ENCODE results near the gene FAM171A1.
"Not testable (repeated sequence)": the region's sequence is repeated elsewhere in the genome, so short reads cannot be mapped to it uniquely, and the experiment has no call there.

The FAM171A1 gene

GRCh38 chr10:15220445-15220844 lies 150.6 kb downstream of the FAM171A1 start:
- Histone ChIP-seq H3K4me1 (ENCODE audit: control insufficient read depth, insufficient read depth, low read length) (no peaks in the 10 kb centered on the region), H3K9me3 (ENCODE audit: control insufficient read depth, low read length) (no peaks in the 10 kb centered on the region), H3K4me3 (ENCODE audit: insufficient read depth, low read depth, low read length) (no peak overlapping the region), H3K27ac (ENCODE audit: insufficient read depth, low read depth, low read length, poor library complexity, severe bottlenecking) (no peak overlapping the region), H3K36me3 (ENCODE audit: control insufficient read depth, insufficient read depth, low read length) (no peaks in the 10 kb centered on the region), H3K27me3 (ENCODE audit: control insufficient read depth, insufficient read depth, low read length, poor library complexity, severe bottlenecking) (no peaks in the 10 kb centered on the region)
- 90 to 93% methylated on average over 3 of the region's 3 CpGs for WGBS, 2 experiments

DNA sequence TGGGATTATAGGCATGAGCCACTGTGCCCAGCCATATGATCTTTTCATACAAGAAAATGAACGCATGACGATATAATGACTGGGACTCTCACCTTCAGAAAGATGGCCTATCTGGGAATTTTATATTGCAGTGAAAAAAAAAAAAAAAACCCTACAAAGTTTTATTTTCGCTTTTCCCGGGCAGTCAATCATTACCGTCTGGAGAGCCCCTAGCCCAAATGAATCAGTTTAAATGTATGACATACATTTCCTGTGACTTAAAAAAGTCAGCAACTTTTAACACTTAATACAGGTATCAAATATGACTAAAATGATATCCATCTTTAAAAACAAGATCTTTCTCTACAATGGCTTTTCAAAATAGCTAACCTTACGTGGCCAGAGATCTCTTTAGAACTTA lies 154.4 kb downstream of the FAM171A1 start:
- no peaks in the 10 kb centered on the region for H3K4me1 ChIP-seq (ENCODE audit: control insufficient read depth, insufficient read depth, low read length)
- 94 to 100% methylated on average over 2 to 5 of the region's 6 CpGs for WGBS, 2 experiments
- no peaks in the 10 kb centered on the region for H3K9me3 ChIP-seq (ENCODE audit: control insufficient read depth, low read length)
- H3K27ac ChIP-seq (ENCODE audit: insufficient read depth, low read depth, low read length, poor library complexity, severe bottlenecking), result no peak overlapping the region
- H3K27me3 ChIP-seq (ENCODE audit: control insufficient read depth, insufficient read depth, low read length, poor library complexity, severe bottlenecking), result no peaks in the 10 kb centered on the region
- H3K36me3 ChIP-seq (ENCODE audit: control insufficient read depth, insufficient read depth, low read length), result no peaks in the 10 kb centered on the region
- H3K4me3 ChIP-seq (ENCODE audit: insufficient read depth, low read depth, low read length), result no peak overlapping the region

GRCh38 chr10:15214237-15214636 lies 156.9 kb downstream of the FAM171A1 start:
- WGBS, 2 experiments, result 91 to 95% methylated on average over 17 of the region's 17 CpGs
- no peaks in the 10 kb centered on the region for H3K36me3 ChIP-seq (ENCODE audit: control insufficient read depth, insufficient read depth, low read length)
- no peak overlapping the region for H3K27ac ChIP-seq (ENCODE audit: insufficient read depth, low read depth, low read length, poor library complexity, severe bottlenecking)

DNA sequence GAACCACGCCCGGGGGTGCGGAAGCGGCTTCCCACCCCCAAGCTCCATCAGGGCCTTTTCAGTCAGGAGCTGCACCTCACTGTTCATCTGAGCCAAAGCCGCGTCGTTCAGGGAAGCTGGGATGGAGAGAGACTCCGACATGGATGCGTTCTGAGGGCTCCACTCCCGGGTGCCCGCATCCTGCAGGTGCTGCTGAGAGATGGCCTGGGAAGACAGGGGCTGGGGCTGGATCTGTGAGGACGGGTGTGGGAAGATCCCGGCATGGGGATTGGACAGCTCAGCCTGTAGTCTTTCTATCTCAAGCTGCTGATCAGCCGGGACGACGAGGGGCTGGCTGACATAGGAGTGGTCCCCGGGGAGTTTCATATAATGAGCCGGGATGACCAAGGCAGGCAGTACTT lies 157.6 kb downstream of the FAM171A1 start:
- Histone ChIP-seq H3K27ac (ENCODE audit: insufficient read depth, low read depth, low read length, poor library complexity, severe bottlenecking) (no peak overlapping the region), H3K9me3 (ENCODE audit: control insufficient read depth, low read length) (no peaks in the 10 kb centered on the region), H3K4me1 (ENCODE audit: control insufficient read depth, insufficient read depth, low read length) (no peaks in the 10 kb centered on the region), H3K36me3 (ENCODE audit: control insufficient read depth, insufficient read depth, low read length) (no peaks in the 10 kb centered on the region), H3K4me3 (ENCODE audit: insufficient read depth, low read depth, low read length) (no peak overlapping the region), H3K27me3 (ENCODE audit: control insufficient read depth, insufficient read depth, low read length, poor library complexity, severe bottlenecking) (no peaks in the 10 kb centered on the region)
- 95% methylated on average over 18 of the region's 18 CpGs for whole genome bisulfite sequencing, 2 experiments

More at GRCh38 chr10:15214237-15214636, 156.9 kb downstream of the FAM171A1 start:
- Histone ChIP-seq H3K4me1 (ENCODE audit: control insufficient read depth, insufficient read depth, low read length) (no peaks in the 10 kb centered on the region), H3K4me3 (ENCODE audit: insufficient read depth, low read depth, low read length) (no peak overlapping the region), H3K9me3 (ENCODE audit: control insufficient read depth, low read length) (no peaks in the 10 kb centered on the region), H3K27me3 (ENCODE audit: control insufficient read depth, insufficient read depth, low read length, poor library complexity, severe bottlenecking) (no peaks in the 10 kb centered on the region)

GRCh38 chr10:15211464-15211979 lies 159.6 kb downstream of the FAM171A1 start:
- no peak overlapping the region for H3K4me3 ChIP-seq (ENCODE audit: insufficient read depth, low read depth, low read length)
- H3K27me3 ChIP-seq (ENCODE audit: control insufficient read depth, insufficient read depth, low read length, poor library complexity, severe bottlenecking), result no peaks in the 10 kb centered on the region
- H3K4me1 ChIP-seq (ENCODE audit: control insufficient read depth, insufficient read depth, low read length), result no peaks in the 10 kb centered on the region
- 94 to 95% methylated on average over 6 of the region's 6 CpGs for WGBS, 2 experiments
- H3K27ac ChIP-seq (ENCODE audit: insufficient read depth, low read depth, low read length, poor library complexity, severe bottlenecking), result no peak overlapping the region
- no peaks in the 10 kb centered on the region for H3K36me3 ChIP-seq (ENCODE audit: control insufficient read depth, insufficient read depth, low read length)
- H3K9me3 ChIP-seq (ENCODE audit: control insufficient read depth, low read length), result no peaks in the 10 kb centered on the region

DNA sequence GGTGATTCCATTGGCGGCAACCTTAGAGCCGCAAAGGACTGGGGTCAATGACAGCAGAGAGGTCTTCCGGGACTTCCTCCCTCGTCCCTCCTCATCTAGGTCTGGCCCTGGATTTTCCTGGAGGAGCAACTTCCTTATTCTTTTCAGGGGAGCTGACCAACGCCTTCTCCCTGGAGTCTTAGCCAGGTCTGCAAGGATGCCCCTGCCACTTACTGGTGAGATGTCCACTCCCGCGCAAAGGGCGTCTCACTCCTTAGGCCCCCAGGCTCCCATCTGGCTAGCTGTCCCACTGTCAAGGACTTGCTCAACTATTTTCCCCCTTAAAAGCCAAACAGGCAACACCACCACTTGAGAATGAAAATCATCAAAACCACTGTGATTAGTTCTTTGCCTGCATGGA lies 160.6 kb downstream of the FAM171A1 start:
- no peaks in the 10 kb centered on the region for H3K27me3 ChIP-seq (ENCODE audit: control insufficient read depth, insufficient read depth, low read length, poor library complexity, severe bottlenecking)
- no peaks in the 10 kb centered on the region for H3K36me3 ChIP-seq (ENCODE audit: control insufficient read depth, insufficient read depth, low read length)
- no peak overlapping the region for H3K27ac ChIP-seq (ENCODE audit: insufficient read depth, low read depth, low read length, poor library complexity, severe bottlenecking)
- H3K4me3 ChIP-seq (ENCODE audit: insufficient read depth, low read depth, low read length), result no peak overlapping the region
- no peaks in the 10 kb centered on the region for H3K4me1 ChIP-seq (ENCODE audit: control insufficient read depth, insufficient read depth, low read length)
- 93% methylated on average over 8 of the region's 8 CpGs for WGBS, 2 experiments
- no peaks in the 10 kb centered on the region for H3K9me3 ChIP-seq (ENCODE audit: control insufficient read depth, low read length)

GRCh38 chr10:15209827-15210509 lies 161.1 kb downstream of the FAM171A1 start:
- no peaks in the 10 kb centered on the region for H3K27me3 ChIP-seq (ENCODE audit: control insufficient read depth, insufficient read depth, low read length, poor library complexity, severe bottlenecking)
- H3K9me3 ChIP-seq (ENCODE audit: control insufficient read depth, low read length), result no peaks in the 10 kb centered on the region
- H3K4me1 ChIP-seq (ENCODE audit: control insufficient read depth, insufficient read depth, low read length), result no peaks in the 10 kb centered on the region
- H3K4me3 ChIP-seq (ENCODE audit: insufficient read depth, low read depth, low read length), result no peak overlapping the region
- 47 to 51% methylated on average over 13 to 14 of the region's 14 CpGs for WGBS, 2 experiments
- no peak overlapping the region for H3K27ac ChIP-seq (ENCODE audit: insufficient read depth, low read depth, low read length, poor library complexity, severe bottlenecking)
- no peaks in the 10 kb centered on the region for H3K36me3 ChIP-seq (ENCODE audit: control insufficient read depth, insufficient read depth, low read length)

GRCh38 chr10:15208221-15208620 lies 162.9 kb downstream of the FAM171A1 start:
- no peaks in the 10 kb centered on the region for H3K36me3 ChIP-seq (ENCODE audit: control insufficient read depth, insufficient read depth, low read length)
- no peaks in the 10 kb centered on the region for H3K27me3 ChIP-seq (ENCODE audit: control insufficient read depth, insufficient read depth, low read length, poor library complexity, severe bottlenecking)
- no peak overlapping the region for H3K27ac ChIP-seq (ENCODE audit: insufficient read depth, low read depth, low read length, poor library complexity, severe bottlenecking)
- no peak overlapping the region for H3K4me3 ChIP-seq (ENCODE audit: insufficient read depth, low read depth, low read length)
- no peaks in the 10 kb centered on the region for H3K9me3 ChIP-seq (ENCODE audit: control insufficient read depth, low read length)
- no peaks in the 10 kb centered on the region for H3K4me1 ChIP-seq (ENCODE audit: control insufficient read depth, insufficient read depth, low read length)
- 94% methylated on average over 2 of the region's 2 CpGs for WGBS, 2 experiments

- H3K27ac ChIP-seq (ENCODE audit: insufficient read depth, low read depth, low read length, poor library complexity, severe bottlenecking); H3K4me1 ChIP-seq (ENCODE audit: control insufficient read depth, insufficient read depth, low read length); H3K36me3 ChIP-seq (ENCODE audit: control insufficient read depth, insufficient read depth, low read length); H3K9me3 ChIP-seq (ENCODE audit: control insufficient read depth, low read length); H3K27me3 ChIP-seq (ENCODE audit: control insufficient read depth, insufficient read depth, low read length, poor library complexity, severe bottlenecking); H3K4me3 ChIP-seq (ENCODE audit: insufficient read depth, low read depth, low read length): not testable (repeated sequence)
- 90 to 97% methylated on average over 4 of the region's 4 CpGs for WGBS, 2 experiments
Measured at GRCh38 chr10:15207410-15207809, 163.7 kb downstream of the FAM171A1 start.

DNA sequence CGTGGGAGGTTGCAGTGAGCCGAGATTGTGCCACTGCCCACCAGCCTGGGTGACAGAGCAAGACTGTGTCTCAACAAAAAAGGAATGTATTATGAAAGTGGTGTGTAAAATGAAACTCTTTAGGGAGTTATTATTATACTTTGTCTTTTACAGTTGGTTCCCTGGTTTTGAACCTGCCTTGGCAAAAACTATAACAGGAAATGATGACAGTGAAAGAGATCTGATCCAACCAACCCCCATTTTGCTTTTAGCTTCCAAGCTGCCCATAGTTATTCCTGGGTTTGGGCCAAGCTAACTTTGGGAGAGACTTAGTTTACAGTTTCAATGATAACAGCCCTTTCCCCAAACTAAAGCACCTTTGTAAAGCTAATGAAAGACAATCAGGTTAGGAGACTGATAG lies 168.4 kb downstream of the FAM171A1 start:
- no peak overlapping the region for H3K4me3 ChIP-seq (ENCODE audit: insufficient read depth, low read depth, low read length)
- 92 to 93% methylated on average over 2 of the region's 2 CpGs for WGBS, 2 experiments
- no peaks in the 10 kb centered on the region for H3K27me3 ChIP-seq (ENCODE audit: control insufficient read depth, insufficient read depth, low read length, poor library complexity, severe bottlenecking)
- H3K27ac ChIP-seq (ENCODE audit: insufficient read depth, low read depth, low read length, poor library complexity, severe bottlenecking), result no peak overlapping the region
- H3K9me3 ChIP-seq (ENCODE audit: control insufficient read depth, low read length), result no peaks in the 10 kb centered on the region
- no peaks in the 10 kb centered on the region for H3K36me3 ChIP-seq (ENCODE audit: control insufficient read depth, insufficient read depth, low read length)
- no peaks in the 10 kb centered on the region for H3K4me1 ChIP-seq (ENCODE audit: control insufficient read depth, insufficient read depth, low read length)

DNA sequence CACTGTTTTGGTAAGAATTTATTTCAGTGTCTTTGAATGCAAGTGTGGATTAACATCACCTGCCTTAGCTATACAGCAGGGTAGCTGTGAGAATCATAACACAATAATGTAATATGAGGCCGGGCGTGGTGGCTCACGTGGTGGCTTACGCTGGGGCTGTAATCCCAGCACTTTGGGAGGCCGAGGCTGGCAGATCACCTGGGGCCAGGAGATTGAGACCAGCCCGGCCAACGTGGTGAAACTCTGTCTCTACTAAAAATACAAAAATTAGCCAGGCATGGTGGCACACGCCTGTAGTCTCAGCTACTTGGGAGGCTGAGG lies 168.8 kb downstream of the FAM171A1 start:
- H3K9me3 ChIP-seq (ENCODE audit: control insufficient read depth, low read length); H3K4me3 ChIP-seq (ENCODE audit: insufficient read depth, low read depth, low read length); H3K27me3 ChIP-seq (ENCODE audit: control insufficient read depth, insufficient read depth, low read length, poor library complexity, severe bottlenecking); H3K27ac ChIP-seq (ENCODE audit: insufficient read depth, low read depth, low read length, poor library complexity, severe bottlenecking); H3K4me1 ChIP-seq (ENCODE audit: control insufficient read depth, insufficient read depth, low read length); H3K36me3 ChIP-seq (ENCODE audit: control insufficient read depth, insufficient read depth, low read length): not testable (repeated sequence)
- 89 to 93% methylated on average over 8 of the region's 8 CpGs for WGBS, 2 experiments
